ENCODE results near the gene FBL.
"Not testable (repeated sequence)": the region's sequence is repeated elsewhere in the genome, so short reads cannot be mapped to it uniquely, and the experiment has no call there.

The FBL gene

DNA sequence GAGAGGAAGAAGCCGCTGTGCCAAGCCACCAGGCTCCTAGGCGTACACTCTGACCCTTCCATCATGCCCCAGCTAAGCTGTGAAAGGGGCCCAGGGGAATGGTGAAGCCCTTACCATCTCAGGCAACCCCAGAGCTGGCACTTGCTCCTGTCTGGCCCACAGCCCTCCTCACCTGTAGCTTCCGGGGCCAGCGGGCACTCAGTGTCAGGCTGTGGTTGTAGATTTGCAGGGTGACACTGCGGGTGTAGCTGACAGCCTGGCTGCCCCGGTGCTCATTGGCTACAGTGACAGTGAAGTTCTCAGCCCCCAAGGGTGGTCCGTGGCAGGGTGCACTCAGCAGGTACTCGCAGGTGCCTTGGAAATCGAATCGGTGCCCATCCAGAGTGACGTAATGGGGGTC, 30.3 kb upstream of the FBL start:
- DNase-seq (ENCODE audit: low spot score) = not testable (repeated sequence)

GRCh38 chr19:39875401-39875864, 29.3 kb upstream of the FBL start:
- DNase-seq (ENCODE audit: low spot score) = not testable (repeated sequence)

GRCh38 chr19:39874404-39874803, 28.2 kb upstream of the FBL start:
- DNase-seq (ENCODE audit: low spot score) = no peak

DNA sequence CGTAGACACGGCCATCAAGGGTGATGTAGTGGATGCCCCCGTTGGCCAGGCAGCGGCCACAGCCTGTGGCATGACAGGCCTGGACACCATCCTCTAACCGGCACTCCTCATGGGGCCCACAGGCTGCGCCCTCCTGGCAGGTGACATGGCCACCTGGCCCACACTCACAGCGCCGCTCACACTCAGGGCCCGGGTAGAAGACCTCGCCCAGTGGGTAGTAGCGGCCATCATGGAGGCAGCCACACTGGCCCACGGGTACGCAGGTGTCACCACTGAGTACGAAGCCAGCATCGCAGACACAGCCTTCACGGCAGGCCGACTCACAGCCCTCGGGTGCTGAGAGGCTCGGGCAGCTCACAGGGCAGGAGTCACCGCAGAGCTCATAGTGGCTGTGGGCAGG, 27.2 kb upstream of the FBL start:
- DNase-seq (ENCODE audit: low spot score) = no peak

DNA sequence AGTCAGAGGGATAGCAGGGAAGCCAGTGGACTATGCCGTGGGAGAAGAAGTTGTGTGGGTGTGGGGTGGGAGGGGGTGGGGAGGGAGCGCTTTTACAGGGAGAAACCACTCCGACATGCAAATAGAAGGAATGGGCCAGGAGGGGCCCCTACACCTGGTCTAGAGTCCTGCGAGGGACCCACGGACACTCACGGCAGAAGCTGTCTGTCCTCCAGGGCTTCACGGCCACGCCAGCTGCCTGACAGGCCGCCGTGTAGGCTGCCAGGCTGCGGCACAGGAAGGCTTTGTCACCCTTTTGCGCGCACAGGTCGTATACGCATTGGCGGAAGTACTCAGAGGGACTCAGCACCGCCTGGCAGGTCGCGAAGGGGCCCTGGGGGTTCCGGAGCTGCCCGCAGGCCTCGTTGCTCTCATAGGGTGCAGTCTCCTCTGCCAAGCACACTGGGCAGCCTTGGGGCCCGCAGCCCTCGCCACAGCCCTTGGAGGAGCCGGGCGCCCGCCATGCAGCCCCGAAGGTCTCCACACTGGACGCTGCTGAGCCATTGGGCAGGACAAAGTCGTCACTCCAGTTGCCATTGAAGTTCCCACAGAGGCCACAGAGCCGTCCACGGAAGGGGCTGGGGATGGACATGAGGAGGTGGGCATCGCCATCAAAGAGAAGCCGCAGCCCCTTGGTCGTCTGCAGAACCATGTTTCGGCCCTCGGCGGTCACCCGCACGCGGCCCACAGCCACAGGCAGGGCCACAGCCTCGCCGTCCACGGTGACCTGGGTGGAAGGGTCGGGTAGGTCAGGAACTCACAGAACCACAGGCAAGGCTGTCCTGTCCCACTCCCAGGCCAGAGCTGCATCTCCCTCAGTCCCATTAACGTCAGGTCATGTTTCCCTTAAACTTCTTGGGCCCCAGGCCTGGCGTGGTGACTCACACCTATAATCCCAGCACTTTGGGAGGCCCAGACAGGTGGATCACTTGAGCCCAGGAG, 26.0 kb upstream of the FBL start:
- DNase-seq (ENCODE audit: low spot score) = no peak

GRCh38 chr19:39871362-39871761, 25.2 kb upstream of the FBL start:
- DNase-seq (ENCODE audit: low spot score) = no peak

- no peak for DNase-seq (ENCODE audit: low spot score)
These were observed 24.2 kb upstream of the FBL start for GRCh38 chr19:39870171-39870971.

- no peak for DNase-seq (ENCODE audit: low spot score)
These were observed 21.8 kb upstream of the FBL start for GRCh38 chr19:39867952-39868351.

- DNase-seq (ENCODE audit: low spot score) = no peak
These were observed 21.0 kb upstream of the FBL start for GRCh38 chr19:39867133-39867532.

DNA sequence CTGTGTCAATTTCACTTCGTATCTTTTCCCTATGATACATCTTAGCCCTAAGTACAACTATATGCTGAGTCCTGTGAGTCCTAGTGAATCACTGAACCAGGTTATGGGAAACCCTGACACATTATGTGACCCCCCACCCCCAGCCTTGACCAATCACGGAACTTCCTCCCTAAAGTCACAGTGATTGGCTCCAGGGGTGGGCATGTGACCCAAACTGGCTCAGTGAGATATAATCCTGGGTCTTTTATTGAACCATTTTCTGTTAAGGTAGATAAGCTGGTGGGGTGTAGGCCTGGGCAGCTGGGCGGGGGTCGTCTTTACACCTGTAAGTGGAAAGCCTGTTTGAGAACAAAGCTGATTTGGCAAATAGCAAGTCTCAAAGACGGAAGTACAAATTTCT, 19.8 kb upstream of the FBL start:
- no peak for DNase-seq (ENCODE audit: low spot score)

DNA sequence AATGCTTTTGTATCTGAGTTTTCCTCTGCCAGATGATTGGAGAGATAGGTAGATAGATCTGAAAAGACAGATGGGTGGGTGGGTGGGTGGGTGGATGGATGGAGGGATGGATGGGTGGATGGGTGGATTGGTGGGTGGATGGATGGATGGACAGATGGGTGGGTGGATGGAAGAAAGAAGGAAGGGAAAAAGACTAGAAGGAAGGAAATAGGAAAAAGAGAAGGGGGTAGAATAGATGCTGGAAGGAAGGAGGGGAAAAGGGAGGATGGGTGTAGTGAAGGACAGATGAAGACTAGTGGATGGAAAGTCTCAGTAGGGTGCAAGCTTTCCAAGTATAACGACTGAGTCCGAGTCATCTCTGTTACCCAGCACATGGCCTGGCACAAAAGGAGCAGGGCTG, 19.0 kb upstream of the FBL start:
- DNase-seq (ENCODE audit: low spot score) = no peak

DNA sequence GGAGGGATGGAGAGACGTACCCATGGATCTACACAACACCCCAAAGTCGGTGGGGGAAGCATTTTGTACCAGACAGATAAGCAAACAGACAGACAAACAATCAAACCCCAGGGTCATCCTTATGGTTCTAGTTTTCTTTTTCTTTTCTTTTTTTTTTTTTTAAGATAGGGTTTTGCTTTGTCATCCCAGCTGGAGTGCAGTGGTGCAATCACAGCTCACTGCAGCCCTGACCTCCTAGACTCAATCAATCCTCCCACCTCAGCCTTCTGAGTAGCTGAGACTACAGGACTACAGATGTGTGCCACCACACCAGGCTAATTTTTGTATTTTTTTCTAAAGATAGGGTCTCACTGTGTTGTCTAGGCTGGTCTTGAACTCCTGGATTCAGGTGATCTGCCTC, 17.9 kb upstream of the FBL start:
- no peak for DNase-seq (ENCODE audit: low spot score)

DNA sequence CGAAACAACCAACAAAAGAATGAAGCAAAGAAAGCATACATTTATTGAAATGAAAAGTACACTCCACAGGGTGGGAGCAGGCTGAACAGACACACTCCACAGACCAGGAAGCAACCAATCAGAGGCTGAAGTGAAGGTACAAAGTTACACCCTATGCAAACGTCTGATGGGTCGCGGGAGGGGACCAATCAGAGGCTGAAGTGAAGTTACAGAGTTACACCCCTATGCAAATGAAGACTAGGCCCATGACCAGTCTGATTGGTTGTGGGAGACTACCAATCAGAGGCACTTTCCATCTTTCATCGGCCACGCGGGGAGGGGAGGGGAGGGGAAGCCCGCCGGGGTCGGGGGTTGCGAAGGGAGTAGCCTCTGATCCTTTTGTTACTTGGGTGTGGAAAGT, 12.4 kb upstream of the FBL start:
- DNase-seq (ENCODE audit: low spot score) = peak; percentile 71

DNA sequence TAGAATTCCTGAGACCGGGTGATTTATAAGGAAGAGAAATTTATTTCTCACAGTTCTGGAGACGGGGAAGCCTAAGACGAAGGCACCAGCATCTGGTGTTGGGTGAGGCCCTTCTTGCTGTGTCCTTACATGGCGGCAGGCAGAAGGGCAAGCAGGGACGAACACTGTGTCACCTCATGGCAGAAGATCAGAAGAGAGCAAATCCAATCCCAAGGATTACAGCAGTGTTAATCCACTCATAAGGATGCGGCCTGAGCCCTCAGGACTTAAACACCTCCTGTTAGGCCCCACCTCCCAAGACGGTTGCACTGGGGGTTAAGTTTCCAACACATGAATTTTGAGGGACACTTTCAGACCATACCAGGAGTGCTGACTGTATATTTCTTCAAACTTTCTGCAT, 6.7 kb upstream of the FBL start:
- DNase-seq (ENCODE audit: low spot score) = no peak

GRCh38 chr19:39850892-39851291, 4.7 kb upstream of the FBL start:
- DNase-seq (ENCODE audit: low spot score) = no peak

GRCh38 chr19:39848392-39848791, 2.2 kb upstream of the FBL start:
- DNase-seq (ENCODE audit: low spot score) = no peak

GRCh38 chr19:39847525-39847924, 1.3 kb upstream of the FBL start:
- DNase-seq (ENCODE audit: low spot score) = no peak

- no peak for DNase-seq (ENCODE audit: low spot score)
These were observed 703 bp upstream of the FBL start for GRCh38 chr19:39846678-39847486.

- no peak for DNase-seq (ENCODE audit: low spot score)
These were observed 621 bp downstream of the FBL start for GRCh38 chr19:39845584-39845932.

DNA sequence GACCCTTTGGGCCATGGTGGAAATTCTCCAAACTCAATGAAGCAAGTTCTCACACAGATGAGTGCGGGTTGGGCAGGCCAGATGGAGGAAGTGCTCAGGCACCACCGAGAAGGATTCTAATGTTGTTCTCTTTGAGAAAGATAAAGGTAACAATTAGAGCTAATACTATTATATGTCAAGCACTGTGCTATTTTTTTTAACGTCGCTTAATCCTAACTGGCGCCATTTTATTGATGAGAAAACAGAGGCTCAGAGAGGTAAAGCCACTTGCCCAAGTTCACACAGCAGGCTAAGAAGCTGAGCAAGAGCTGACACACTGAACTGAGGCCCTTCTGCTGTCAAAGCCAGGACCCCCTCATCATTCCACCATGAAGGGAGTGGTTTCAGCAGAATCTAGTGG, 1.0 kb downstream of the FBL start:
- no peak for DNase-seq (ENCODE audit: low spot score)

GRCh38 chr19:39843919-39844793, 2.0 kb downstream of the FBL start:
- peak; percentile 70 for DNase-seq (ENCODE audit: low spot score)
